Neural cell (in vitro differentiated cells): ENCODE results near the gene GRIP1.

ENCODE experiments used
- CTCF ChIP-seq: fragments of 450-650 bp; IDR thresholded peaks from 2 replicates; pipeline ENCODE4 v1.5.1; 2014; ENCODE audit warnings: antibody characterized with exemption, mild to moderate bottlenecking, moderate library complexity; ENCODE audit not compliant: poor library complexity, severe bottlenecking
- EP300 ChIP-seq: fragments of 450-650 bp; conservative IDR thresholded peaks from 2 replicates; pipeline ENCODE4 v1.6.1; 2014; ENCODE audit warnings: antibody characterized with exemption, mild to moderate bottlenecking, moderate library complexity; ENCODE audit not compliant: poor library complexity, severe bottlenecking
- EZH2 ChIP-seq: fragments of 200-600, 300-800 bp; shearing (Covaris generic), sonication (generic); IDR thresholded peaks from 2 replicates; pipeline ENCODE4 v1.6.1; 2014; ENCODE audit warnings: antibody characterized with exemption, low read length, borderline replicate concordance, mild to moderate bottlenecking; ENCODE audit not compliant: insufficient read depth, poor library complexity, severe bottlenecking
- MXI1 ChIP-seq: fragments of 450-650 bp; conservative IDR thresholded peaks from 2 replicates; pipeline ENCODE4 v1.6.1; 2014; ENCODE audit warnings: antibody characterized with exemption, mild to moderate bottlenecking; ENCODE audit not compliant: poor library complexity, severe bottlenecking
- POLR2AphosphoS5 ChIP-seq: IDR thresholded peaks from 2 replicates; pipeline ENCODE4 v1.6.1; 2012
- RAD21 ChIP-seq: fragments of 450-650 bp; conservative IDR thresholded peaks from 2 replicates; pipeline ENCODE4 v1.6.1; 2014; ENCODE audit warnings: antibody characterized with exemption, mild to moderate bottlenecking, moderate library complexity
- REST ChIP-seq: IDR thresholded peaks from 2 replicates; pipeline ENCODE4 v1.6.1; 2012; ENCODE audit warnings: borderline replicate concordance

GRCh38 chr12:66417217-66417616 lies 261.7 kb downstream of the GRIP1 start:
- no peak for TF ChIP-seq EZH2
- no peak for TF ChIP-seq REST
- TF ChIP-seq CTCF: no peak
- no peak for TF ChIP-seq POLR2AphosphoS5
- no peak for TF ChIP-seq RAD21
- no peak for TF ChIP-seq EP300
- TF ChIP-seq MXI1: no peak
